HG03103 (cell line): Measurements from ENCODE around the gene SCLT1.
"Not testable (repeated sequence)": the region's sequence is repeated elsewhere in the genome, so short reads cannot be mapped to it uniquely, and the experiment has no call there.

Experiments
- ATAC-seq: cut with Tn5 transposase; IDR thresholded peaks from one replicate; pipeline ENCODE4 v1.9.1; 2021; ENCODE audit warnings: low read depth; ENCODE audit not compliant: unreplicated experiment

Gene SCLT1

GRCh38 chr4:129093191-129093920 lies at the start of gene SCLT1:
TSS of gene SCLT1 (minus strand) at chr4:129093539. CDS start at chr4:129093103, 436 bp downstream.
- ATAC-seq: peak; percentile 90

GRCh38 chr4:129140521-129140920 lies 47.2 kb upstream of the SCLT1 start:
- ATAC-seq: no peak

- no peak for ATAC-seq
Measured at GRCh38 chr4:129138810-129139496, 45.6 kb upstream of the SCLT1 start.

- no peak for ATAC-seq
Measured at GRCh38 chr4:129136433-129136832, 43.1 kb upstream of the SCLT1 start.

GRCh38 chr4:129131343-129131742 lies 38.0 kb upstream of the SCLT1 start:
- ATAC-seq: no peak

- no peak for ATAC-seq
Measured at GRCh38 chr4:129129143-129129542, 35.8 kb upstream of the SCLT1 start.

DNA sequence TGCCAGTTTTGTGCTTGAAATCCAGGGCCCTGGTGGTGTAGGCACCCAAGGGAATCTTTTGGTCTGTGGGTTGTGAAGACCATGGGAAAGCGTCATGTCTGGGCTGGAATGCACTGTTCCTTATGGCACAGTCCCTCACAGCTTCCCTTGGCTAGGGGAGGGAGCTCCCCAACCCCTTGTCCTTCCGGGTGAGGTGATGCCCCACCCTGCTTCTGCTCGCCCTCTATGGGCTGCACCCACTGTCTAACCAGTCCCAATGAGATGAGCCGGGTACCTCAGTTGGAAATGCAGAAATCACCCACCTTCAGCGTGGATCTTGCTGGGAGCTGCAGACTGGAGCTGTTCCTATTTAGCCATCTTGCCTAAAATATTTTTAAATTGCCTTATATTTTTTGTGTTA lies 33.3 kb upstream of the SCLT1 start:
- ATAC-seq: not testable (repeated sequence)

DNA sequence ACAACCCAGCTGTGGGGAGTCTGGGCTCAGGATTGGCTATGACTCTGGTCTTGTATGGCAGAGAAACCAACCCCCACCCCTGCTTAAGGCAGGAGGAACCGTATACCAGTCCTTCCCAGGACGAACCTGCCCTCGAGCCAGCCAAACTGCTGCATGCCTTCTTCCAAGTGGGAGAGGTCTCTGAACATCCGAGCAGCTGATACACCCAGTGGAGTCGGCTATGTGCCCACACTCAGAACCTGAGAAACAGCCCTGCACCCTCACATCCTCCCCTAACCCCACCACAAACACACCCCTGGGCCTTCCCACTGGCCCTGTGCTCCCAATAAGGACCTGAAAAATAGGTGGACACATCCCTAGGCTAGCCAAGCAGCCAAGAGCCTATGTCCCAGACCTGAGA lies 24.4 kb upstream of the SCLT1 start:
- ATAC-seq: no peak

- ATAC-seq: no peak
Measured at GRCh38 chr4:129113919-129114318, 20.6 kb upstream of the SCLT1 start.

DNA sequence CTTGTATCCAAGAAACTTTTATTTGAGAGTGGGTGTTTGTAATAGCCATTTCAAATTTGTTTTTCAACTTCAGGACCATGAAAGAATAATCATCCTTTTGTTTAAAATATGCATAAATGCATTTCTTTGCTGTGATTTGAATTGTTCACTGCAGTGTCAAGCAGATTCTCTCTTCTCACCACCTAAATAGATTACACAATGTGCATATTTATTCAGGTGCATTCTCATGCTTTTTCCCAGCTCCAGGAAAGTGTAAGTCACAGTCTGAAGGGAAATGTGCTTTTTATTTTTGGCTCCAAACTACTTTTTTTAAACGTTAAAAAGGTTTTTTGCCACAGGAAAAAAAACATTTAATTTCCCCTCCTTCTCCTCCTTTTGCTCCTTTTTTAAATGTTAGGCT lies 20.1 kb upstream of the SCLT1 start:
- no peak for ATAC-seq

GRCh38 chr4:129111919-129112318 lies 18.6 kb upstream of the SCLT1 start:
- no peak for ATAC-seq

GRCh38 chr4:129110931-129111330 lies 17.6 kb upstream of the SCLT1 start:
- ATAC-seq: no peak

DNA sequence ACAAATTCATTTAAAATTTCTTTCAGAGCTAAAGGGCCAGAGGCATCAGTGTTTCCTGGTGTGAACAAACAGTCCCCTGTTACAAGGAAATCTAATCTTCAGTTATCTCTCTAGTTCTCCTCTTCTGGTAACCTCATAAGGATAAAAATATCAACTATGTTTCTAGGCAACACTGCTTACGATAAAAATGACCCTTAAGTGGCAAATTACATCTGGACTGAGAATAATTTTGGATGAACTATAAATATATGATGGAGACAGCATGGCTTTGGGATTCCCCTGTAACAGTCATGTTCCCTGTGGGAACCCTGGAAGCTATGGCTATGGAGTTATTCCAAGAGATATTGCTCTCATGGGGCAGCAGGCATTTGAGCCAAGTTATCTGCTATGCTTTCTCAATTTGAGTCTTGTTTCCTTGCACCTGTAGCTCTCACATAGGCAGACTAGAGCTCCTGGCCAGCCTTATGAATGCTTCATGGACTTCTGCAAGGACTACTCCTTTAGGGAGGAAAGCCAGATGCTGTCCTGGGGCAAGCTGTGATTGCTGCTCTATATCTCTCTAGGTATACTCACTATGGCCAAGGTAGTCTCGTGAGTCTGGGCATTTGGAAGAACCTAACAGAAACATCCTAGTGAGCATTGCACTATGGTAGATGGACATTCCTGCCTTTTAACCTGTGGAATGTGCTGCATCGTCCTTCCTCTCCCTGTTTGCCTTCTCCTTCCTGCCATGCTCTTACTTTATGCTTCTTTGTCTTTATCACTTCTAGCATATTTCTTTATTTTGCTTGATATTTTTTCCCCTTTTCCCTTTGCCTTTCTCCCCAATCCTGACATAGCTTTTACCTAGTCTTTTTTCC lies 16.9 kb upstream of the SCLT1 start:
- ATAC-seq: no peak

DNA sequence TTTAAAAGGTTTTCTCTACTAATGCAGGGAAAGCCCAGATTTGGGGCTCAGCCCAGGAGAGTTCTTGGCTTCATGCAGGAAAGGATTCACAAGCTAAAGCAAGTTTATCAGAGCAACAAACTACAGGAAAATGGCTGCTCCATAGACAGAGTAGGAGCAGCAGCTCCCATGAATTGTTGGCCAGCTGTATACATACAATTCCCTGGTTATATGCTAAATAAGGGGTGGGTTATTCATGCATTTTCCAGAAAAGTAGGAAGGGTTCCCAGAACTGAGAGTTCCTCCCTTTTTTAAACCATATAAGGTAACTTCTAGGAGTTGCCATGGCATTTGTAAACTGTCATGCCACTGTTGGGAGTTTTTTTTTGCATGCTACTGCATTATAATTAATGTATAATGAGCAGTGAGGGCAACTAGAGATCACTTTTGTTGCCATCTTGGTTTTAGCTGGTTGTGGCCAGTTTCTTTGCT lies 5.2 kb upstream of the SCLT1 start:
- ATAC-seq: no peak

- ATAC-seq: peak; percentile 42
Measured at GRCh38 chr4:129095811-129096454, 2.6 kb upstream of the SCLT1 start, which contains the start of gene C4orf33. TSS of gene C4orf33 (plus strand) at chr4:129096152. CDS start at chr4:129102611, 6,459 bp downstream.

DNA sequence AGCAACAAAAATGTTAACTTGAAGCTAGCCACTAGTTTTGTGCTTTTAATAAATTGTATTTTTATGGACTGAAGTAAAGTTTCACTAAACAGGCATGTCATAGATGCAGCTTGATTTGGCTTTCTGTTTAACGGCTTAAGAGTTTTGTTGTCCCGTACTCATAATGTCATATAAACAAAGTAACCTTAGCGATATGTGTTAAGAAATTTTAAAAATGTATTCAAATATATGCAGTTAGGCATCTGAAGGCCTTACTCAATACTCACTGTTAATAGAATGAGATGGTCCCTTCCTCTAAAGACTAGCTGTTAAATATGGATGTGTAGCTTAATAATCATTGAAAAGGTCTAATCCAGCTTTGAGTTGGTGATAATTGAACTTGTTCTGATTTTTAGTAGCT lies 1.0 kb upstream of the SCLT1 start:
- no peak for ATAC-seq

DNA sequence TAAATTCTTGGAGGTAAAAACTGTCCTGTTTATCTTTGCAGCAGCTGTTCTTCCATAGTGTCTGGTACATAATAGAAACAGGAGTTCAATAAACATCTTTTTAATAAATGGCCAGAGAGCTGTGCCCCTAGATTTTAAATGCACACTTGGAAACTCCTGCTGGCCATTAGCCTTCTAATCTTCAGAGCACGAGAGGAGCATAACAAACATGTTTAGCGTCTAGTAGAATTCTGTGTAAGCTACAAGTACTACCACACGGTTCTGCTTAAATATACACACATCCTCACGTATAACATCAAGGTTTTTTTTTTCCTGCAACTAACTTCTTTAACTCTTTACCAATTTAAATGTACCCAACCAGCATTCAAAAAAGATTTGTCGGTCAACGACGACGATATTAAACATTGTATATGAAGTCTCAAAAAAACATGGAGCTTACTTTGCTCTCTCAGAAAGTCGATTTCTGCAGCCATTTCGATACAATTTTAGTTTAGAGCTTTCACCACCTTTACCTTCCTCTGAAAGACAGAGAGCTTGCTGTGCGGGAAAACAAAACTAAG lies 628 bp downstream of the SCLT1 start:
- ATAC-seq: no peak

- no peak for ATAC-seq
Measured at GRCh38 chr4:129087516-129087915, 5.8 kb downstream of the SCLT1 start.

DNA sequence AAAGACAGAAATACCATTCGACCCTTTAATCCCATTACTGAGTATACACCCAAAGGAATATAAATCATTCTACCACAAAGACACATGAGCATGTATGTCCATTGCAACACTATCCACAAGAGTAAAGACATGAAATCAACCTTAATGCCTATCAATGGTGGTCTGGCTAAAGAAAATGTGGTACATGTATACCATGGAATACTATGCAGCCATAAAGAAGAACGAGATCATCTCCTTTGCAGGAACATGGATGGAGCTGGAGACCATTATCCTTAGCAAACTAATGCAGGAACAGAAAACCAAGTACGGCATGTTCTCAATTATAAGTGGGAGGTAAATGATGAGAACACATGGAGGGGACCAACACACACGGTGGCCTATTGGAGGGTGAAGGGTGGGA lies 7.9 kb downstream of the SCLT1 start:
- no peak for ATAC-seq

- ATAC-seq: no peak
Measured at GRCh38 chr4:129082302-129082701, 11.0 kb downstream of the SCLT1 start.
